Measurements from ENCODE around the gene VAMP3.
"Not testable (repeated sequence)": the region's sequence is repeated elsewhere in the genome, so short reads cannot be mapped to it uniquely, and the experiment has no call there.

The VAMP3 gene

GRCh38 chr1:7769673-7770412 is 1.3 kb upstream of the VAMP3 start:
- no peak for DNase-seq

DNA sequence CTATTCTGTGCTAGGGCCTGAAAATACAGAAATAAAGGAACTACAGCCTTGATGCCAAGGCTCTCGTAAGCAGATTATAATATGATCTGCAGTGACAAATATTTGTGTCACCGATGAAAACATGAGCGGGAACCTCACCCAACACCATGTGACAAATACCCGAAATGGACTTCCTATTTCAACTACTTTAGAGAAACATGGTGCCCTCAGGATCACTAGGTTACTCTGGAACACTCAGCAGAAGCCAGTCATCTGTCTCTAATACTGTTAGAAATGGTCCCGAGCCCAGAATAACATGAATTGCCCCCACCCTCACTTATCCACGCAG is 463 bp upstream of the VAMP3 start:
- DNase-seq: no peak

- no peak for DNase-seq
Measured at GRCh38 chr1:7771823-7772299, 765 bp downstream of the VAMP3 start.

DNA sequence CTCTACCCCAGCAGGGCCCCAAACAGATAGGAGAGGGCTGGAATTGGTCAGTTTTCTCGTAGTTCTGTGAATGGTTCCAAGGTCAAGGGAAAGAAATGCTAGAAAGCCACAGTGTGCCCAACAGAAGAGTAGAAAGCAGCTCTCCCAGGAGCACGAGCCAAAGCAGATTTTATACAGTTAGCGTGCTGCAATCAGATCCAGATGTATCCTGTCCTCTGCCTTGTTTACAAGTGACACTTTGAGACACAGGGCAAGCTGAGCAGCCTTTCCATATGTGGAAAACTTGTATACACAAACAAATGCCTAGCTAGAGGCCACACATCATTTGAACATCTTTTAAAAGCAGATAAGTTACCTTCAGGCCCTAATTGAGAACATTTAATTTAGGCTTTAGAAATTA is 6.5 kb downstream of the VAMP3 start:
- no peak for DNase-seq

GRCh38 chr1:7778133-7778628 is 7.1 kb downstream of the VAMP3 start:
- no peak for DNase-seq

DNA sequence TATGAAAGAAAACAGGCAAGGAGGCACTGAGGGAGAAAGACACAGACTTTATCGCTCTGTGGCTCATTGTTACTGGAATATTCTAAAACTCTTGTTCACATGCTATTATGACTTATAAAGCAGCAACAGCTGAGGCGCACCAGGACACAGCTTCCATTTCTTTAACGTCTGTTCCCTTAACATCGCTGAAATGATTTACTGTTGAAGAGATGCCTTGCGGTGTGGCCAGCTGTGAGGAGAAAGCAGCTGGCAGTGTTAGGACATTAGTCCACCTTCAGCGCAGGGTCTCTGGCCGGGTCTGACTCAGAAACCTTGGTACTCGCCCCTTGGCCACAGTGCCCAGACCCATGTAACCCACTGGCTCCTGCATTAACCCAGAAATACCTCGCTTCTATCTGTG is 9.9 kb downstream of the VAMP3 start:
- DNase-seq: no peak

GRCh38 chr1:7781501-7781900 is 10.4 kb downstream of the VAMP3 start:
- no peak for DNase-seq

- DNase-seq: peak in 1 of 2 experiments; percentile 24
Measured at GRCh38 chr1:7781923-7782495, 10.9 kb downstream of the VAMP3 start.

DNA sequence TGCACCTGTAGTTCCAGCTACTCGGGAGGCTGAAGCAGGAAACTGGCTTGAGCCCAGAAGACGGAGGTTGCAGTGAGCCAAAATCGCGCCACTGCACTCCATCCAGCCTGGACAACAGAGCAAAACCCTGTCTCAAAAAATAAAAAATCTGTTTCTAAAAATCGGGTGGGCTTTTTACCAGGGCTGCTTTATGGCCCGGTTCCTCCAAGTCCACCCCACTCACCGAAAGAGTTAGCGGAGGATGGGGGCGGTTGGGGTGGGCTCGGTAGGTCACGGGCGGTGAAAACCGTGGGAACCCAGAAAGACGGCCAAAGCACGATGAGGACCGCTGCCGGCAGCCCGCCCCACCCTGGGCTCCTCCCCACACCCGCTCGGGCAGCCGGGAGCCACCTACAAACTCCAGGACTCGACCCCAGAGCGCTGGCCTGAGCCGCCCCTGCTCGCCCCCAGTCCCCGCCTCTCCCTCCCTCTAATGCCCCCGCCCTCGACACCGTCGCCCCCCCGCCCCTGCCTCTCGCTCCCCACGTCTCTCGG is 12.1 kb downstream of the VAMP3 start:
- DNase-seq: peak; percentile 31 to 50

DNA sequence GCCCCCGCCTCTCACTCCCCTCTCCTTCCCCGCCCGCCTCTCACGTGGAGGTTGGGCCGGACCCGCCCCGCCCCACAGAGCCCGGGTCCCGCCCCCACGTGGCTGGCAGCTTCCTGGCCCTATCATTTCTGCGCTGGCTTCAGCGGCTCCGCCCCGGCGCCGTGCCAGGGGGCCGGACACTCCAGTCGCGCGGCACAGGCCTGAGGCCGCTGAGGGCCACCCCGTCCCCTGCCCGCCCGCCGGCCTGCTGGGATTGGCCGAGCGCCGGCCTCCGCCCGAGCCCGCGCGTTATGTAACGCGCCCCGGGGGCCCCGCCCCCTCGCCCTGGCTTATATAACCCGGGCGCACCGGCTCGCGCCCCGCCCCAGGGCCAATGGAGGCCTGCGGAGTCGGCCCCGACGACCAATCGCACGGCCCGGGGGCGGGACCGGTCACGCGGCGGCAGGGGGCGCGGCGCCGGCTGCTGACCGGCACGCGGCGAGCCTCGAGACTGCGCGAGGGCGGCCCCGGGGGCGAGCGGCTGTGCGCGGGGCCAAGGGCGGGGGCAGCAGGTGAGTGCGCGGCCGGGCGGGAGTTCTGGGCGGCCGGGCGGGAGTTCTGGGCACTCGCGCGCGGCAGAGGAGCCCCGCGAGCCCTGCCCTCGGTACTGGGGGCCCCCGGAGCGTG is 12.9 kb downstream of the VAMP3 start, which contains the start of gene PER3:
PER3 (plus strand) TSS at position 466 of the 666 bp plus-strand sequence. CDS start 587 bp downstream, outside the sequence.
- DNase-seq: peak; percentile 91 to 93

- no peak for DNase-seq
Measured at GRCh38 chr1:7784492-7785071, 13.5 kb downstream of the VAMP3 start.

GRCh38 chr1:7785108-7785507 is 14.0 kb downstream of the VAMP3 start:
- no peak for DNase-seq

GRCh38 chr1:7786795-7787194 is 15.7 kb downstream of the VAMP3 start:
- no peak for DNase-seq

GRCh38 chr1:7789828-7790227 is 18.7 kb downstream of the VAMP3 start:
- no peak for DNase-seq

- not testable (repeated sequence) for DNase-seq
Measured at GRCh38 chr1:7791027-7791426, 19.9 kb downstream of the VAMP3 start.

DNA sequence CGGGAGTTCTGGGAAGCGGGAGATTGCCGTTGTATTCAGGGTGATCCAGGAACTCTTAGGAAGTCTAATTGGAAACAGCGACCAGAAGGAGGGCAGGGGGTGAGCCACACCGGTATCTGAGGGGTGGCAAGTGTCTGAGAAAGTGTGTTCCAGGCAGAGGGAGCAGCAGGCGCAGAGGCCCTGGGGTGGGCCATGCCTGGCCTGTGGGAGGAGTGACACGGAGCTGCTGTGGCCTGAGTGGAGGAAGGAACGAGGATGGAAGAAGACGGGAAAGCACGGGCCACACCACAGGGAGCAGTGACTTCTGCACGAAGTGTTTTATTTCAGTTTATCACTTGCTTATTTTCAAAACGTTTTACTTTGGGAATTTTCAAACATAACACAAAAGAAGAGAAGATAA is 24.3 kb downstream of the VAMP3 start:
- no peak for DNase-seq

DNA sequence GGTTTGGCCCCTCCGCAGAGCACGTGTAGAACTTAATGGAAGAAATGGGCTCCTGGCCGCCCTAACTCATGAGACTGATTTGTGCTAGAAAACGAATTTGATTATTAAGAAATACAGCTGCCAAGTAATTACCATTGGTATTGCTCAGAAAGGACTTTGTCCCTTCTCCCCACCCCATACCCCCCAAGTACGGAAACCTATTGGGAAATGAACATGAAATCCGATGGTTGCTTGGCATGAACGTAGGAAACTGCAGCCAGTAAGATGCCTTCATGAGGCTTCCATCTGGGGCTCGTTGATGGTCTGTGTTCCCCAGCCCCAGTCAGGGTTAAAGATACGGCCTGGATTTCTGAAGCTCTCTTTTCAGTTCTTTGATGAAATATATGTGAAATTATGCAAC is 34.4 kb downstream of the VAMP3 start:
- DNase-seq: no peak

- no peak for DNase-seq
Measured at GRCh38 chr1:7808253-7808844, 37.3 kb downstream of the VAMP3 start.

DNA sequence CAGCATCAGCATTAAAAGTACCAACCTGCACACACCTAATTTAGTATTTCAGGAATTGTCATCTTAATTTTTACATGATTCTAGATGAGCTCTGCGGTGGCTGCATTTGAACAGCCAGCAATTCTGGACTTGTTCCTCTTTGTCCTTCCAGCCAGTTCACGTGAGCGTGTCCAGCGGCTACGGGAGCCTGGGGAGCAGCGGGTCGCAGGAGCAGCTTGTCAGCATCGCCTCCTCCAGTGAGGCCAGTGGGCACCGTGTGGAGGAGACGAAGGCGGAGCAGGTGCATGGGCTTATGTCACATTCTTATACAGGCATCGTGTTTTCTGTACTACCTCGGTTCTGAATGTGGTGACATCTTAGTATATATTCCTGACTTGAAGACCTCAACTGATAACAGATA is 38.6 kb downstream of the VAMP3 start:
- DNase-seq: no peak

- DNase-seq: peak; percentile 52 to 70
Measured at GRCh38 chr1:7810395-7810794, 39.3 kb downstream of the VAMP3 start.

DNA sequence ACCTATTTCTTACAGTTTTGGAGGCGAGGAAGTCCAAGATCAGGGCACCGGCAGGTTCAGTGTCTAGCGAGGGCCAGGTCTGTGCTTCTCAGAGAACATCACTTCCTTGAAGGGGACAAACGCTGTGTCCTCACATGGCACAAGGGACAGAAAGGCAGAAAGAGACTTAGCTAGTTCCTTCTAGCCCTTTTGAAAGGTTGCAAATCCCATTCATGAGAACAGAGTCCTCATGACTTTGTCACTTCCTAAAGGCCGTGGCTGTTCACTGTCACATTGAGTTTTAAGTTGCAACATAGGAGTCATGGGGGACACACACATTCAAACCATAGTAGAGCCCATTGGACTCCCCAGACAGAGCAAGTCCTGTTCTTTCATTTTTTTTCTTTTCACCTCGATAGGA is 40.4 kb downstream of the VAMP3 start:
- no peak for DNase-seq

DNA sequence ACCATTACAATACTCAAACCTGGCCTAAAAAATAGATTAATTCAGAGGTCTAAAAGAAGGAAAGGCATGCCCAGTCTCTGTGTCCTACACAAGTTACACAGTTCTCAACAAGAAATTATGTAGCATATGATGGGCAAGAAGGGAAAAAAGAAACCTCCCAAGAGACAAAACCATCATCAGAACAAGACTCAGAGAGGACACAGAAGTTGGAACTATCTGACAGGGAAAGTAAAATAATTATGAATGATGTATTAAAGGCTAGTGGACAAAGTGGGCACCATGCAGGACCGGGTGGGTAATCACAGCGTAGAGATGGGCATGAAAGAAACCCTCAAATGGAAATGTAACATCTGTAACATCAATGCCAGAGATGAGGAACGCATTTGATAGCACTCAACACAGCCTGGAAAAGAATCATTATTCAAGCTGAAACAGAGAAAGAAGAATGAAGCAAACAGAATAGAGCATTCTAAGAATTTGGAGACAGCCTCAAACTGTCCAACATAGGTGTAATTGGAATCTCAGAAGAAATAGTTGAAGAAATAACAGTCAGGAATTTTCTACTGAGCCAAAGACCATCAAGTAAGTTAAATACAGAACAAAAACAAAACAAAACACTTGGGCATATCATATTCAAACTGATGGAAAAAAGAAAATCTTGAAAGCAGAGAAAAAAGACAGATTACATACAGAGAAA is 42.7 kb downstream of the VAMP3 start:
- no peak for DNase-seq

Data from activated T-cell treated with anti-CD3 and anti-CD28 coated beads, Interleukin-2, amount 50 U/mL, for 48 hours (primary cell).